Thoracic aorta (tissue), 2 donors: ENCODE data around the gene SESN2. TPM values are rescaled to one million over a fixed set of nuclear protein-coding genes. Genes with fewer than 3 reads are reported as not detected.

Source experiments
- ATAC-seq: fragments of 150-250 bp; one replicate; pipeline ENCODE4 v1.8.0; 2017; ENCODE audit warnings: low read depth; ENCODE audit not compliant: insufficient number of reproducible peaks, low FRiP score
- DNase-seq: peaks from one replicate; pipeline ENCODE4 v3.0.0-alpha.2; 2020; ENCODE audit warnings: low spot score
- H3K27ac ChIP-seq, 2 donors: fragments of 200-600 bp; sonication (generic); 1 replicate in 1 of 2; 2 replicates in 1 of 2; pipeline ENCODE4 v1.5.1; 2016; ENCODE audit warnings: mild to moderate bottlenecking in 2 of 2, moderate library complexity in 2 of 2
- H3K27me3 ChIP-seq: fragments of 200-600 bp; sonication (generic); replicated peaks from 2 replicates; pipeline ENCODE4 v1.6.0; 2016; ENCODE audit warnings: mild to moderate bottlenecking; ENCODE audit not compliant: insufficient read depth
- H3K36me3 ChIP-seq: fragments of 200-600 bp; sonication (generic); one replicate; pipeline ENCODE4 v1.5.1; 2016
- H3K4me1 ChIP-seq, 2 donors: fragments of 200-600 bp; sonication (generic); 1 replicate in 1 of 2; 2 replicates in 1 of 2; pipeline versions ENCODE4 v1.5.1 to v1.6.0; 2016; ENCODE audit warnings: low read depth in 2 of 2, mild to moderate bottlenecking in 1 of 2; ENCODE audit not compliant: control insufficient read depth in 1 of 2
- H3K4me3 ChIP-seq: fragments of 200-600 bp; sonication (generic); 2 replicates; pipeline ENCODE4 v1.5.1; 2016; ENCODE audit warnings: mild to moderate bottlenecking
- H3K9me3 ChIP-seq: fragments of 200-600 bp; sonication (generic); 2 replicates; pipeline ENCODE4 v1.5.1; 2016
- total RNA-seq, 2 donors: library from RNA; depleted of rRNA; stranded (reverse); fragments of >200 nt; gene quantifications; one replicate each; pipeline versions ENCODE4 v1.1.0 to v1.2.3, GENCODE V29; 2016
- TF ChIP-seq, protein P1 (sequence below): fragments of 200-600 bp; sonication (generic); IDR thresholded peaks from one replicate; pipeline ENCODE4 v1.5.1; 2019; ENCODE audit warnings: antibody characterized with exemption

The SESN2 gene, protein sequence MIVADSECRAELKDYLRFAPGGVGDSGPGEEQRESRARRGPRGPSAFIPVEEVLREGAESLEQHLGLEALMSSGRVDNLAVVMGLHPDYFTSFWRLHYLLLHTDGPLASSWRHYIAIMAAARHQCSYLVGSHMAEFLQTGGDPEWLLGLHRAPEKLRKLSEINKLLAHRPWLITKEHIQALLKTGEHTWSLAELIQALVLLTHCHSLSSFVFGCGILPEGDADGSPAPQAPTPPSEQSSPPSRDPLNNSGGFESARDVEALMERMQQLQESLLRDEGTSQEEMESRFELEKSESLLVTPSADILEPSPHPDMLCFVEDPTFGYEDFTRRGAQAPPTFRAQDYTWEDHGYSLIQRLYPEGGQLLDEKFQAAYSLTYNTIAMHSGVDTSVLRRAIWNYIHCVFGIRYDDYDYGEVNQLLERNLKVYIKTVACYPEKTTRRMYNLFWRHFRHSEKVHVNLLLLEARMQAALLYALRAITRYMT
- 10 to 100 TPM; 10.9 to 12.6 TPM for total RNA-seq

DNA sequence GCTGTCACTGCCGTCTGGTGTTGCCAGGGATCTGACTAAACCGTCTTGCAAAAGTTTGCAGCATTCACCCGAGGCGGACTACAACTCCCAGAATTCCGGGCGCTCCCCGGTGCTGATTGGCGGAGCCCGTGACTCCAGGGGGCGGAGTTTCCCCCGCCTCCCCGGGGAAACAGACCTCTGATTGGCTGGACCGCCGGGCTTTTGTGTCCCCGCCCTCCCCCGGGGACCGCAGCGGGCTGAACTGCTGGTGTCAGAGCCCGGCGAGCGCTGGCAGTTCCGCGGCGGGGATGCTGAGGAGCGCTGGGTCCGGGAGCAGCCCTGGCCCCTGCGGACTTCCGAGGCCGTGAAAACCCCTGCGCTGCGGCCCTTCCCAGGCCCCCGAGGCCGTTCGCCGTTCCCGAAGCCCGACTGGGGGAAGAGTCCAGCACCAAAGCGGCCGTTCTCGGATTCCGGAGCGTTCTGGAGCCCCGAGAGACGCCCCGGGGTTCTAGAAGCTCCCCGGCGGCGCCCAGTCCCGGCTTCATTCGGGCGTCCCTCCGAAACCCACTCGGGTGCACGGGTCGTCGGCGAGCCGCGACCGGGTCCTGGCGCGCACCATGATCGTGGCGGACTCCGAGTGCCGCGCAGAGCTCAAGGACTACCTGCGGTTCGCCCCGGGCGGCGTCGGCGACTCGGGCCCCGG, at the start of gene SESN2:
TSS of gene SESN2 (plus strand) at position 267 of the 682 bp plus-strand sequence. CDS start at position 597, 330 bp downstream.
- H3K36me3 ChIP-seq = no peaks in the 10 kb centered on the region
- peak within 1 kb of the TSS; percentile 79 to 83 for H3K27ac ChIP-seq
- H3K4me1 ChIP-seq = peaks cover 8 to 31% of the 10 kb centered on the region in 2 donors
- no peaks in the 10 kb centered on the region for H3K27me3 ChIP-seq
- ATAC-seq = peak; percentile 95
- TF ChIP-seq, protein P1, sequence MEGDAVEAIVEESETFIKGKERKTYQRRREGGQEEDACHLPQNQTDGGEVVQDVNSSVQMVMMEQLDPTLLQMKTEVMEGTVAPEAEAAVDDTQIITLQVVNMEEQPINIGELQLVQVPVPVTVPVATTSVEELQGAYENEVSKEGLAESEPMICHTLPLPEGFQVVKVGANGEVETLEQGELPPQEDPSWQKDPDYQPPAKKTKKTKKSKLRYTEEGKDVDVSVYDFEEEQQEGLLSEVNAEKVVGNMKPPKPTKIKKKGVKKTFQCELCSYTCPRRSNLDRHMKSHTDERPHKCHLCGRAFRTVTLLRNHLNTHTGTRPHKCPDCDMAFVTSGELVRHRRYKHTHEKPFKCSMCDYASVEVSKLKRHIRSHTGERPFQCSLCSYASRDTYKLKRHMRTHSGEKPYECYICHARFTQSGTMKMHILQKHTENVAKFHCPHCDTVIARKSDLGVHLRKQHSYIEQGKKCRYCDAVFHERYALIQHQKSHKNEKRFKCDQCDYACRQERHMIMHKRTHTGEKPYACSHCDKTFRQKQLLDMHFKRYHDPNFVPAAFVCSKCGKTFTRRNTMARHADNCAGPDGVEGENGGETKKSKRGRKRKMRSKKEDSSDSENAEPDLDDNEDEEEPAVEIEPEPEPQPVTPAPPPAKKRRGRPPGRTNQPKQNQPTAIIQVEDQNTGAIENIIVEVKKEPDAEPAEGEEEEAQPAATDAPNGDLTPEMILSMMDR = no peak
- peak within 1 kb of the TSS; percentile 88 for H3K4me3 ChIP-seq
- no peaks in the 10 kb centered on the region for H3K9me3 ChIP-seq
- peak; percentile 95 for DNase-seq

DNA sequence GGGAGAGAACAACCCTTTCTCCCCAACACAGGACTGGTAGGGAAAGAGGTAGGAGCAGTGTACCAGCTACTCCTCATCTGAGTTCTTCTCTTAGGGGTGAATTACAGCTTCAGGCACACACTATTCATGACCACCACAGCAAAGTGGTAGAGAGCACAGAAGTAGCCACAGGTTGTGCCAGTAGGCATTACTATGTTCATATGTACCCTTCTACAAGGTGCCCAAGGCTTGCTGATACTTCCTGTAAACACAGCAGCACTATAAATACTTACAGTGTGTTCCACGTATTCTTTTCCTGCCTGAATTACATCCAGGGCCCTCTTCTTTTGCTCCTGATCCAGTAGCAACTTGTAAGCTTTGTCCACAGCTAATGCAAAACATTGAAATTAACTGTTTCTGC, 49.6 kb upstream of the SESN2 start:
- Histone ChIP-seq H3K4me1 (no peaks in the 10 kb centered on the region), H3K9me3 (no peaks in the 10 kb centered on the region), H3K27ac (no peak overlapping the region), H3K36me3 (peaks cover 39% of the 10 kb centered on the region), H3K4me3 (no peak overlapping the region), H3K27me3 (no peaks in the 10 kb centered on the region)
- DNase-seq (no peak), ATAC-seq (no peak)
- TF ChIP-seq, protein P1 = no peak

DNA sequence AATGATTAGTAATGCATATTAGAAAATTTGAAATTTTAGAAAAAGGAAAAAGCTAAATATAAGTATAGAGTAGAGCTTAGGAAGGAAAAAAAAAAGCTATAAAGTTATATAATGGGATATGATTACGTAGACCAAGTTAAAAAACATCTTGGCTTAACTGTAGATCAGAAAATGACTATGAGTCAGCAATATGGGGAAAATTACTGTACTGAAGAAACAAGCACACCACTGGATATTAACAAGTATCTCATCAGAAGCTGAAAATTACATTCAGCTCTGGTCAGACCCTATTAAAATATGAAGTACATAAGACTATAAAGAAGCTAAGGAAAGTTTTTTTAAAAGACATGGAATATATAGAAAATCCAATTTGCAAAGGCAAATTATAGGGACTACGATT, 46.0 kb upstream of the SESN2 start:
- peaks cover 23% of the 10 kb centered on the region for H3K36me3 ChIP-seq

DNA sequence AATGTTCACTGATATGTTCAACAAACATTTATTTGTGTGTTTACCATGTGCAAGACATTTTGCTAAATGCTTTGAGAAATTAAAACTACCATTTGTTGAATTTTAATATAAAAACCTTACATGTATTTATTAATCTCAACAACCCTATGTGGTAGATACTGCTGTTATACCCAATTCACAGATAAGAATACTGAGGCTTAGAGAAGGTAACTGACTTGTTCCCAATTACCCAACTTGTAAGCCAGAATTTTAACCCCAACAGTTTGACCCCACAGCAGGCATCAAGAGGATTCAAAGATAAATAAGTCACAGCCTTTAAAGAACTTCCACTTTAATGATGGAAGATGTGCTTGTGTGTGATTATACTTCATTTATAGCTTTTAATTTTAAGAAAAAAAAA, 30.2 kb upstream of the SESN2 start:
- H3K4me3 ChIP-seq = no peak overlapping the region
- TF ChIP-seq, protein P1 = no peak
- H3K9me3 ChIP-seq = no peaks in the 10 kb centered on the region
- ATAC-seq (no peak), DNase-seq (no peak)
- no peak overlapping the region for H3K27ac ChIP-seq
- H3K27me3 ChIP-seq = no peaks in the 10 kb centered on the region
- peaks cover 14 to 26% of the 10 kb centered on the region in 2 donors for H3K4me1 ChIP-seq
- peaks cover 32% of the 10 kb centered on the region for H3K36me3 ChIP-seq

More for the DNA sequence above, 46.0 kb upstream of the SESN2 start:
- TF ChIP-seq, protein P1 = no peak
- no peaks in the 10 kb centered on the region for H3K9me3 ChIP-seq
- no peak overlapping the region for H3K27ac ChIP-seq
- H3K4me3 ChIP-seq = no peak overlapping the region
- DNase-seq (no peak), ATAC-seq (no peak)
- no peaks in the 10 kb centered on the region for H3K27me3 ChIP-seq
- H3K4me1 ChIP-seq = no peaks in the 10 kb centered on the region

DNA sequence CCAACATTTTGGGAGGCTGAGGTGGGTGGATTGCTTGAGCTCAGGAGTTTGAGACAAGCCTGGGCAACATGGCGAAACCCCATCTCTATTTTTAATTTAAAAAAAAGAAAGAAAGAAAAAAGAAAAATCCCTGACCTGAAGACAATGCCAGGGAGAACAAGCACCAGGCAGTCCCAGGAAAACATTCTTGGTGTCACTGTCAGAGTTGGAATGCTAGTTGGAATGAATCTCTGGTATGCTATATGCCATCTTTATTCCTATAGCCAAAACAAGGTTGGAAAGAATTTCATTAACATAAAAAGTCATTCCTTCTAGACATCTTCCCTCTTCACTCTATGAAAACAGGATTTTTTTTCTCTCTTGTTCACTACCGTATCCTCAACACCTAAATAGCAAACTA, 29.3 kb upstream of the SESN2 start:
- Histone ChIP-seq H3K4me3 (no peak overlapping the region), H3K4me1 (peaks cover 15 to 28% of the 10 kb centered on the region in 2 donors), H3K27ac (no peak overlapping the region), H3K9me3 (no peaks in the 10 kb centered on the region), H3K36me3 (peaks cover 27% of the 10 kb centered on the region), H3K27me3 (no peaks in the 10 kb centered on the region)
- TF ChIP-seq, protein P1 = no peak
- ATAC-seq (no peak), DNase-seq (no peak)
